Neuron (in vitro differentiated cells): Measurements from ENCODE around the gene COL9A2.
A peak's percentile ranks its signal among the peaks of the same experiment; 100 is the strongest.
"Not testable (repeated sequence)": the region's sequence is repeated elsewhere in the genome, so short reads cannot be mapped to it uniquely, and the experiment has no call there.

Experiments used
- H2AFZ ChIP-seq: one replicate; pipeline ENCODE4 v1.6.1; 2013; ENCODE audit warnings: low read depth, mild to moderate bottlenecking, inconsistent platforms, low read length, moderate library complexity
- H3K27me3 ChIP-seq: one replicate; pipeline ENCODE4 v1.6.1; 2013; ENCODE audit warnings: low read length; ENCODE audit not compliant: insufficient read depth
- H3K36me3 ChIP-seq: one replicate; pipeline ENCODE4 v1.6.1; 2013; ENCODE audit warnings: low read length; ENCODE audit not compliant: insufficient read depth
- H3K4me1 ChIP-seq: one replicate; pipeline ENCODE4 v1.6.1; 2013; ENCODE audit warnings: low read length; ENCODE audit not compliant: insufficient read depth
- H3K4me3 ChIP-seq: 2 replicates; pipeline ENCODE4 v1.5.1; 2013; ENCODE audit warnings: mild to moderate bottlenecking, low read length, moderate library complexity
- H3K9me3 ChIP-seq: one replicate; pipeline ENCODE4 v1.6.1; 2013; ENCODE audit warnings: low read length

Gene COL9A2

DNA sequence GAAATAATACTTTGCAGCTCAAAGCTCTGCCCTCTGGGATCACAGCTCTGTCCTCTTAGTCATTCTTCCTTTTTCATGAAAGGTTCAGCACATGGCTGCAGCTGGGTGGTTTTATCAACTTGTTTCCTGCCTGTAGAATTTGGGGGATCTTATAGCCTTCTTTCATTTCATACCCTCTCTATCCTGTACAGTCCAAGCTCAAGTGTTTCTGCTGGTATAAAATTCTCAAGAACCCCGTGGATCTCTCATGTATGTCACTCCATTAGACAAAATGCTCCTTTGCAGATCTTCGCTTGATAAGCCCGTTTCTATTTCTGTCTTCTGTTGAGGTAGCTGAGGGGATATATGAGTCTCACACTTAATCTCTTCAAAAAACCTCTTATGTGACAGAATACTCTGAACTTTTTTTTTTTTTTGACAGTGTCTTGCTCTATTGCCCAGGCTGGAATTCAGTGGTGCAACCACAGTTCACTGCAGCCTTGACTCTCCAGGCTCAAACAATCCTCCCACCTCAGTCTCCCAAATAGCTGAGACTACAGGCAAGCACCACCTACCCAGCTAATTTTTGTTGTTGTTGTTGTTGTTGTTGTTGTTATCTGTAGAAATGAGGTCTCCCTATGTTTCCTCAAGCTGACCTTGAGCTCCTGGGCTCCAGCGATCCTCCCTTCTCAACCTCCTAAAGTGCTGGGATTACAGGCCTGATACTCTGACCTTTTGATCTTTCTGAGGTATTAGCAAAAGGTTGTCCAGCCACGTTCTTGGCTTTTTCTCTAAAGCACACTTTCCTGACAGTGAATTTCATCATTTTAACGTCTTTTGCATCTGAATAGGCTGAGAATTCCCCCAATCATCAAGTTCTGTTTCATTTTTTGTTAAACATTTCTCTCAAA, 24.6 kb upstream of the COL9A2 start:
- Histone ChIP-seq H3K4me3 (no peak overlapping the region), H2AFZ (no peak overlapping the region), H3K9me3 (no peaks in the 10 kb centered on the region), H3K36me3 (no peaks in the 10 kb centered on the region), H3K4me1 (no peaks in the 10 kb centered on the region), H3K27me3 (peaks cover 3% of the 10 kb centered on the region)

- Histone ChIP-seq H3K4me1 (no peaks in the 10 kb centered on the region), H3K36me3 (no peaks in the 10 kb centered on the region), H3K27me3 (peaks cover 3% of the 10 kb centered on the region), H3K4me3 (no peak overlapping the region), H3K9me3 (no peaks in the 10 kb centered on the region), H2AFZ (no peak overlapping the region)
These were observed 22.6 kb upstream of the COL9A2 start for GRCh38 chr1:40339420-40340323.

DNA sequence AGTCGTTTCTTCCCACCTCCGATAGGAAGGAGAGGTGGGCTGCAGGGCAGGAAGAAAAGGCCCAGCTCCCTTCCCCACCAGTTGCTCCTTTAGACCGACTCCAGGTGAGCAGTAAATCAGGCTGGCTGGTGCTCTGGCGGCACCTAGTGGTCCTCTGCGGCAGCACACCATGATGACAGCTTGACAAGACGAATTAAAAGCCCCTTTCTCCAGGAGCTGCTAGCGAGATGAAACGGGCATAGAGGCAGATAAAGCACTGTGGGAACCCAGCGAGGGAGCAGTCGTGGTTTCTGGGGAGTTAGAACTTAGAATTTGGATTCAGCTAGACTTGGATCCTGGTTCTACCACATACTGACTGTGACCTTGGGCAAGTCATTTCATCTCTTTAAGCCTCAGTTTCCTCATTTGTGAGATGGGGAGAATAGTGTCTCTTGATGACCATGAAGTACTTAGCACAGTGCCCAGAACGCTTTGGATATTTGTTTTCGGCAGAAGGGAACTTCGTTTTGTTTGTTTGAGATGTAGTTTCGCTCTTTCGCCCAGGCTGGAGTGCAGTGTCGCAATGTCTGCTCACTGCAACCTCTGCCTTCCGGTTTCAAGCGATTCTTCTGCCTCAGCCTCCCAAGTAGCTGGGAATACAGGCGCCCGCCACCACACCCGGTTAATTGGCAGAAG, 21.8 kb upstream of the COL9A2 start:
- H3K36me3 ChIP-seq: no peaks in the 10 kb centered on the region
- no peaks in the 10 kb centered on the region for H3K4me1 ChIP-seq
- no peak overlapping the region for H2AFZ ChIP-seq
- H3K4me3 ChIP-seq: no peak overlapping the region
- no peaks in the 10 kb centered on the region for H3K9me3 ChIP-seq
- H3K27me3 ChIP-seq: peaks cover 3% of the 10 kb centered on the region

GRCh38 chr1:40337443-40337842, 20.4 kb upstream of the COL9A2 start:
- Histone ChIP-seq H3K9me3 (no peaks in the 10 kb centered on the region), H2AFZ (no peak overlapping the region), H3K4me1 (no peaks in the 10 kb centered on the region), H3K36me3 (no peaks in the 10 kb centered on the region), H3K27me3 (peaks cover 3% of the 10 kb centered on the region), H3K4me3 (no peak overlapping the region)

- no peaks in the 10 kb centered on the region for H3K9me3 ChIP-seq
- no peaks in the 10 kb centered on the region for H3K4me1 ChIP-seq
- no peak overlapping the region for H3K4me3 ChIP-seq
- no peaks in the 10 kb centered on the region for H3K27me3 ChIP-seq
- no peak overlapping the region for H2AFZ ChIP-seq
- no peaks in the 10 kb centered on the region for H3K36me3 ChIP-seq
These were observed 15.6 kb upstream of the COL9A2 start for GRCh38 chr1:40332695-40333094.

- not testable (repeated sequence) for H2AFZ ChIP-seq, H3K27me3 ChIP-seq, H3K4me1 ChIP-seq, H3K4me3 ChIP-seq, H3K36me3 ChIP-seq, H3K9me3 ChIP-seq
These were observed 14.3 kb upstream of the COL9A2 start for GRCh38 chr1:40331403-40331802.

- Histone ChIP-seq H2AFZ (no peak overlapping the region), H3K27me3 (peaks cover 37% of the 10 kb centered on the region)
These were observed 2.0 kb upstream of the COL9A2 start for GRCh38 chr1:40318970-40319621.

DNA sequence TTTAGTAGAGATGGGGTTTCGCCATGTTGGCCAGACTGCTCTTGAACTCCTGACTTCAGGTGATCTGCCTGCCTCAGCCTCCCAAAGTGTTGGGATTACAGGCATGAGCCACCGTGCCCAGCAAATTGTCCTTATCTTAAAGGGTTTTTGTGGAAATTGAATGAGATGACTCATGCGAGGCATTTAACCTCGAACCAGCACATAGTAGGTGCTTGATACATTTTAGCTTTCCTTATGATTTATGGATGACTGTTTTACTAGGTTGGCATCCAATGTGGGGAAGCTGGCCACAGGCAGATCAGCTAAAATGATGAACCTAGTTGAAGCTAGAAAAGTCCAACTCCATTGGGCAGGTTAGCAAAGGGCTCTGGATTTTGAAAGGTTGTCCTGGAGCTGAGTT, 1.4 kb upstream of the COL9A2 start:
- Histone ChIP-seq H3K27me3 (peaks cover 34% of the 10 kb centered on the region), H2AFZ (no peak overlapping the region), H3K36me3 (no peaks in the 10 kb centered on the region), H3K9me3 (peaks cover 2% of the 10 kb centered on the region), H3K4me3 (no peak overlapping the region), H3K4me1 (peaks cover 12% of the 10 kb centered on the region)

More at GRCh38 chr1:40318970-40319621, 2.0 kb upstream of the COL9A2 start:
- peaks cover 11% of the 10 kb centered on the region for H3K4me1 ChIP-seq
- H3K9me3 ChIP-seq: peaks cover 2% of the 10 kb centered on the region
- no peaks in the 10 kb centered on the region for H3K36me3 ChIP-seq
- H3K4me3 ChIP-seq: no peak overlapping the region

DNA sequence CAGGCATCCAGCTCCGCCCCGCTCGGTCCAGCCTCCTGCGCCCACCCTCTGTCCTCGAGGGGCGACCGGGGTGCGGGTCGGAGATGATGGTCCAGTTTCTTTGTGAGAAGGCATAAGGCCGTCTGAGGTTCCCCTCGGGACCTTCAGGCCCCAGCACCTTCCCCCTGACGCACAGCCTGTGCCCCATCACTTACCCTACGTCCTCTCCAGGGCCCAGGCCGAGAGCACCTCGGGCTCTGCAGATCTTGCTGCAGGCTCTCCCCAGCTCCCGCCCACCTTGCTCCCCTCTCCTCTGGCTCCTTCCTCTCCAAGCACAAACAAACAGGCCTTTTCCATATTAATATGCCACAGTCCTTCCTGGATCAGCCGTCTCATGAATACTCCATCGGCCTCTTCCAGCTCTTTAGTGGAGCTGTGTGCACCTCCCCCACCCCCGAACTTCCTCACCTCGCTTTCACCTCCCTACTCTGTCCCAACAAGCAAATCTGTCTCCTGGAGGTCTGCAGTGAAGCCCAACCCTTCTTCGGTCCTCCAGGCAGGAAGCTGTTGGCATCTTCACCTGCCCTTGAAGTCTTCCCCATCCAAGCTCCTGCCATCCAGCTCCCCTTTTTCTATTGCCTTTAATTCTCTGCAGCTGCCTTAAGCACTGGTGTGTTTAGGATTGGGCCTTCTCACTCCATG, 448 bp upstream of the COL9A2 start:
- Histone ChIP-seq H3K4me3 (no peak overlapping the region), H3K36me3 (no peaks in the 10 kb centered on the region), H3K27me3 (peaks cover 34% of the 10 kb centered on the region)

DNA sequence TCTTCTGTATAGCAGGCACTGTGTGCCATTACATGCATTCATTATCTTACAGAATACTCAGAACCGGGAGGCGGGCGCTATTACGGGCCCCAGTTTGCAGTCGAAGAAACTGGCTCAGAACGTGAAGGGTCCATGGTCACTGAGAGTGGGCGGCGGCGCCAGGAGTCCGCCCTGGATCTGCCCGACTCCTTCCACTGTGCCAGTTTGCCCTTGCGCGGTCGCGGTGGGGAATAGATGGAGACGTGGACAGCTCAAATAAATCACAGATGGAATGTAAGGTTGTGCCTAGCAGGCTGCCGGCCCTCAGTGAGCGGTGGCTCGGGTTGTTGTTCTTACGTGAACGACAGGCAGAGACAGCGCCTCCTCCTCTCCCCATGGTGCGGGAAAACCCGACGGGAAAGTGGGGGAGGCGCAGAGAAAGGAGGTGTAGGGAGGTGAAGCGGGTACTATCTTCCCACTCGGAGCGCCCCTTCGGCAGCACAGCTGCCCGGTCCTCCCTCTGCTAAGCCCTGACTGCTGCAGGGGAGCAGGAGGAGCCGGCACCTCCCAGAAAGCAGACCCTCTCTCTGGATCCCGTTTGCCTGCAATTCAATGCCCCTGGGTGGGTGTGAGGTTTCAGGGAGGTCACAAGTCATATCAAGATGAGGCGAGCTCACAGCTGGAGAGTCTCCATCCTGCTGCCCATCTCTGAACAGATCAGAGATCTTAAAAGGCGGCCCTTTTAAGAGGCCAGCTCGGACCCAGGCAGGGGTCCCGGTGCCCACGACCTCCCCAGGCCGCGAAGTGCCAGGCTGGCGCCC, 1.1 kb downstream of the COL9A2 start:
- H3K36me3 ChIP-seq: no peaks in the 10 kb centered on the region
- peak overlapping the region; percentile 17 for H3K4me3 ChIP-seq
- peaks cover 34% of the 10 kb centered on the region for H3K27me3 ChIP-seq
- H2AFZ ChIP-seq: peak overlapping the region; percentile 80
- H3K4me1 ChIP-seq: peaks cover 14% of the 10 kb centered on the region
- H3K9me3 ChIP-seq: peaks cover 2% of the 10 kb centered on the region

More for the DNA sequence above, 448 bp upstream of the COL9A2 start:
- Histone ChIP-seq H3K4me1 (peaks cover 14% of the 10 kb centered on the region), H2AFZ (no peak overlapping the region), H3K9me3 (peaks cover 2% of the 10 kb centered on the region)

DNA sequence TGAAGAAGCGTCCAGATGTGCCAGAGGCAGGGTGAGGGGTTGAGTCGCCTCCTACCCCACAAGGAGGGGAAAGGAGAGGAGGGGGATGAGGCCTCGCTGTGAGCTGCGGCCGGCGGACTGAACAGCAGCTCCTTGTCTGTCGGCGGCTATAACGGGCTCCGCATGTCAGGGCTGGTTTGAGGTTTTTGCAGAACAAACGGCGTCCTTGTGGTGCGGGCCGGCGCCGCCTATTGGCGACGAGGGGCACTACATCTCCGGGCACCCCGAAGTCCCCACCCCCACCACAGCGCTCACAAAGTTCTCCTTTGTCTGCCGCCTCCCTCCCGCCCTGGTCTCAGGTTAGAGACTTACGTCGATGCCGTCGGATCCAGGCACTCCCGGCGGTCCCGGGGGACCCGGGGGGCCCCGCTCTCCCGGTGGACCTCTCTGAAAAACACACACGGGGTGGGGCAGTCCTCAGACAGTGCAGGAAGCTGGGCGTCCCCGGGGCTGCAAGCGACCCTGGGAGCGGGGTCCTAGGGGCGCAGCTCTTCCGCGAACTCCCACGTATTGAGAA, 1.8 kb downstream of the COL9A2 start:
- Histone ChIP-seq H3K4me3 (peak overlapping the region; percentile 61), H3K36me3 (no peaks in the 10 kb centered on the region)

More for the DNA sequence above, 1.8 kb downstream of the COL9A2 start:
- H3K4me1 ChIP-seq: peaks cover 14% of the 10 kb centered on the region
- peak overlapping the region; percentile 80 for H2AFZ ChIP-seq
- peaks cover 2% of the 10 kb centered on the region for H3K9me3 ChIP-seq
- peaks cover 34% of the 10 kb centered on the region for H3K27me3 ChIP-seq
